B cell (primary cell): Measurements from ENCODE around the gene PRTG. TPM values are rescaled to one million over a fixed set of nuclear protein-coding genes. Genes with fewer than 3 reads are reported as not detected.

Source experiments
- ATAC-seq: fragments of 200-7000 bp; cut with Tn5 transposase; one replicate; pipeline ENCODE4 v1.10.0; 2021; ENCODE audit warnings: low read depth, mild to moderate bottlenecking, moderate number of reproducible peaks, moderate library complexity
- CTCF ChIA-PET: fragments of 350-600 bp; sonication (Branson Sonifier 250); formaldehyde crosslinking; loops from one replicate; lab custom pipeline; 2021; ENCODE audit warnings: antibody characterized with exemption, inconsistent platforms; lab: Charles Lee
- POLR2A ChIA-PET: fragments of 350-600 bp; sonication (Branson Sonifier 250); formaldehyde crosslinking; loops from one replicate; lab custom pipeline; 2021; ENCODE audit warnings: antibody characterized with exemption; lab: Charles Lee
- DNase-seq: peaks from one replicate; pipeline ENCODE4 v3.0.0; 2013
- H2AFZ ChIP-seq: 2 replicates; pipeline ENCODE4 v1.6.1; 2012; ENCODE audit warnings: mild to moderate bottlenecking, low read depth, low read length; ENCODE audit not compliant: insufficient read depth, poor library complexity, severe bottlenecking
- H3K27ac ChIP-seq, 2 donors: 1 replicate in 1 of 2; 2 replicates in 1 of 2; pipeline ENCODE4 v1.5.1; 2012 to 2013; ENCODE audit warnings: low read length in 2 of 2, mild to moderate bottlenecking in 2 of 2, moderate library complexity in 1 of 2
- H3K27me3 ChIP-seq, 4 experiments: fragments of 200-600 bp in 1 of 4; sonication (generic) in 1 of 4; replicated peaks in 1 of 4; 1 replicate in 2 of 4; 2 replicates in 2 of 4; pipeline versions ENCODE4 v1.6.1 to v1.7.0; 2013 to 2016; ENCODE audit warnings: low read length in 3 of 4, mild to moderate bottlenecking in 2 of 4, mixed read lengths in 1 of 4, moderate library complexity in 1 of 4; ENCODE audit not compliant: insufficient read depth in 4 of 4, control insufficient read depth in 3 of 4; ENCODE audit errors: control extremely low read depth in 1 of 4
- H3K36me3 ChIP-seq, 2 experiments: replicated peaks in 1 of 2; 1 replicate in 1 of 2; 2 replicates in 1 of 2; pipeline versions ENCODE4 v1.6.1 to v1.7.1; 2013; ENCODE audit warnings: low read length in 1 of 2; ENCODE audit not compliant: insufficient read depth in 2 of 2, control insufficient read depth in 1 of 2; ENCODE audit errors: control extremely low read depth in 1 of 2, extremely low read depth in 1 of 2
- H3K4me1 ChIP-seq, 2 donors: fragments of 200-600 bp in 1 of 2; sonication (generic) in 1 of 2; 1 replicate in 1 of 2; 2 replicates in 1 of 2; pipeline versions ENCODE4 v1.5.1 to v1.6.1; 2013 to 2017; ENCODE audit warnings: low read length in 2 of 2; ENCODE audit not compliant: control insufficient read depth in 2 of 2, insufficient read depth in 2 of 2
- H3K4me2 ChIP-seq: replicated peaks from 2 replicates; pipeline ENCODE3; 2012; ENCODE audit warnings: mild to moderate bottlenecking, low read depth, low read length; ENCODE audit not compliant: poor library complexity, severe bottlenecking
- H3K4me3 ChIP-seq, 5 experiments: fragments of 200-600 bp in 1 of 5; sonication (generic) in 1 of 5; 1 replicate in 3 of 5; 2 replicates in 2 of 5; pipeline versions ENCODE4 v1.5.1 to v1.7.0; 2011 to 2016; ENCODE audit warnings: low read length in 4 of 5, mild to moderate bottlenecking in 4 of 5, low read depth in 2 of 5, control low read depth in 1 of 5, moderate library complexity in 1 of 5; ENCODE audit not compliant: insufficient read depth in 1 of 5; ENCODE audit errors: control extremely low read depth in 1 of 5, extremely low read depth in 1 of 5
- H3K79me2 ChIP-seq: fragments of 200-600 bp; sonication (generic); one replicate; pipeline ENCODE4 v1.6.0; 2016; ENCODE audit warnings: low read length; ENCODE audit not compliant: control insufficient read depth, insufficient read depth
- H3K9ac ChIP-seq: fragments of 200-600 bp; sonication (generic); 2 replicates; pipeline ENCODE4 v1.6.1; 2017; ENCODE audit warnings: mild to moderate bottlenecking, low read length, moderate library complexity
- H3K9me3 ChIP-seq, 3 donors: one replicate each; pipeline versions ENCODE4 v1.6.1 to v1.7.1; 2013; ENCODE audit warnings: low read length in 2 of 3; ENCODE audit not compliant: control insufficient read depth in 2 of 3, insufficient read depth in 1 of 3; ENCODE audit errors: control extremely low read depth in 1 of 3
- H4K20me1 ChIP-seq: 2 replicates; pipeline ENCODE4 v1.6.0; 2012; ENCODE audit warnings: mild to moderate bottlenecking, low read length; ENCODE audit not compliant: insufficient read depth, control insufficient read depth, poor library complexity, severe bottlenecking
- H3K27ac Mint-ChIP-seq: one replicate; pipeline ENCODE4 v1.8.0; 2021; ENCODE audit warnings: mixed read lengths
- H3K27me3 Mint-ChIP-seq: one replicate; pipeline ENCODE4 v1.8.0; 2021; ENCODE audit warnings: mixed read lengths
- H3K4me1 Mint-ChIP-seq: one replicate; pipeline ENCODE4 v1.8.0; 2021; ENCODE audit warnings: mixed read lengths
- H3K4me3 Mint-ChIP-seq: one replicate; pipeline ENCODE4 v1.8.0; 2021; ENCODE audit warnings: mixed read lengths
- H3K9me3 Mint-ChIP-seq: one replicate; pipeline ENCODE4 v1.8.0; 2022; ENCODE audit warnings: mixed read lengths; ENCODE audit not compliant: insufficient read depth
- CTCF ChIP-seq: fragments of 200-600 bp; IDR thresholded peaks from one replicate; pipeline ENCODE4 v1.8.0; 2022; ENCODE audit warnings: antibody characterized with exemption, mild to moderate bottlenecking
- EZH2 ChIP-seq: IDR thresholded peaks from 2 replicates; pipeline ENCODE4 v1.6.1; 2012; ENCODE audit warnings: borderline replicate concordance, low read depth, mild to moderate bottlenecking, moderate library complexity, low read length; ENCODE audit not compliant: insufficient read depth, poor library complexity, severe bottlenecking
- WGBS: methylation state at CpG from one replicate; pipeline ENCODE4 v1.1.5; 2013; ENCODE audit warnings: missing lambda C conversion rate; ENCODE audit not compliant: insufficient coverage; 5-methylcytosine and 5-hydroxymethylcytosine counted together
- intact Hi-C: fragments of 100-400 bp; cut with micrococcal nuclease; formaldehyde crosslinking; loops from one replicate; pipeline ENCODE4 v1.10.0; 2022
- polyA plus RNA-seq: library from polyadenylated mRNA; depleted of rRNA; stranded (reverse); fragments of >200 nt; gene quantifications from 2 replicates; pipeline ENCODE4 v1.2.3, GENCODE V29; 2012
- total RNA-seq, 2 donors: library from RNA; stranded (reverse); fragments of 120-200 nt in 1 of 2; gene quantifications; 1 replicate in 1 of 2; 2 replicates in 1 of 2; pipeline versions ENCODE4 v1.2.3 to v1.2.4, GENCODE V29; 2013 to 2022

The PRTG gene
- total and polyA plus RNA-seq, 2 donors (not counting 1 experiment from before 2014, with no cell fraction given), result not detected

- H4K20me1 ChIP-seq, result no peaks in the 10 kb centered on the region
- H3K4me1 ChIP-seq, result no peaks in the 10 kb centered on the region
- no peaks in the 10 kb centered on the region for H3K79me2 ChIP-seq
- no peak overlapping the region for H3K27ac ChIP-seq
- peaks cover 0 to 3% (median 0%) of the 10 kb centered on the region in 3 donors for H3K9me3 ChIP-seq
- no peaks in the 10 kb centered on the region for H3K36me3 ChIP-seq
- H3K4me2 ChIP-seq, result no peak overlapping the region
- DNase-seq (no peak), ATAC-seq (no peak)
- no peak overlapping the region for H3K9ac ChIP-seq
- H3K27me3 ChIP-seq, result no peaks in the 10 kb centered on the region
- no peak overlapping the region for H3K4me3 ChIP-seq
- no CpG with 5 or more reads among the region's 3 CpGs for WGBS
- ChIA-PET POLR2A (no interaction called here), CTCF (no interaction called here)
- Mint-ChIP-seq H3K9me3 (no peaks in the 10 kb centered on the region), H3K4me1 (peaks cover 5% of the 10 kb centered on the region), H3K27me3 (peaks cover 8% of the 10 kb centered on the region), H3K4me3 (no peak overlapping the region), H3K27ac (no peak overlapping the region)
- intact Hi-C loops, result no loop called here
- H2AFZ ChIP-seq, result no peak overlapping the region
- TF ChIP-seq EZH2, result no peak
- no peak for TF ChIP-seq CTCF
Measured at GRCh38 chr15:55696221-55696620, 46.7 kb downstream of the PRTG start.

GRCh38 chr15:55695432-55695831, 47.5 kb downstream of the PRTG start:
- 90% methylated on average over 7 of the region's 8 CpGs for WGBS
- Histone ChIP-seq H3K9me3 (peaks cover 0 to 3% (median 0%) of the 10 kb centered on the region in 3 donors), H3K36me3 (no peaks in the 10 kb centered on the region), H3K4me3 (no peak overlapping the region), H2AFZ (no peak overlapping the region), H3K4me2 (no peak overlapping the region), H3K27ac (no peak overlapping the region), H3K9ac (no peak overlapping the region), H3K27me3 (no peaks in the 10 kb centered on the region), H4K20me1 (no peaks in the 10 kb centered on the region), H3K4me1 (no peaks in the 10 kb centered on the region), H3K79me2 (no peaks in the 10 kb centered on the region)
- ChIA-PET POLR2A (no interaction called here), CTCF (no interaction called here)
- intact Hi-C loops, result no loop called here
- Mint-ChIP-seq H3K27me3 (peaks cover 8% of the 10 kb centered on the region), H3K27ac (no peak overlapping the region), H3K4me3 (no peak overlapping the region), H3K9me3 (no peaks in the 10 kb centered on the region), H3K4me1 (peaks cover 5% of the 10 kb centered on the region)
- TF ChIP-seq EZH2, result no peak
- no peak for TF ChIP-seq CTCF
- no peak for DNase-seq
- ATAC-seq, result no peak
